AG09309 (cell line): ENCODE results near the gene HIPK3.
"Not testable (repeated sequence)": the region's sequence is repeated elsewhere in the genome, so short reads cannot be mapped to it uniquely, and the experiment has no call there.

Source experiments
- DNase-seq: peaks from one replicate; pipeline ENCODE4 v3.0.0-alpha.2; 2010; ENCODE audit warnings: low read depth
- H3K4me3 ChIP-seq: 2 replicates; pipeline ENCODE4 v1.5.1; 2011; ENCODE audit warnings: mild to moderate bottlenecking, low read depth, low read length, moderate library complexity; ENCODE audit not compliant: control insufficient read depth
- TF ChIP-seq, protein P1 (sequence below): IDR thresholded peaks from 2 replicates; pipeline ENCODE4 v1.5.1; 2011; ENCODE audit warnings: mild to moderate bottlenecking, low read depth, low read length, inconsistent platforms; ENCODE audit not compliant: insufficient read depth, control insufficient read depth; ENCODE audit errors: missing control alignments

HIPK3 gene

DNA sequence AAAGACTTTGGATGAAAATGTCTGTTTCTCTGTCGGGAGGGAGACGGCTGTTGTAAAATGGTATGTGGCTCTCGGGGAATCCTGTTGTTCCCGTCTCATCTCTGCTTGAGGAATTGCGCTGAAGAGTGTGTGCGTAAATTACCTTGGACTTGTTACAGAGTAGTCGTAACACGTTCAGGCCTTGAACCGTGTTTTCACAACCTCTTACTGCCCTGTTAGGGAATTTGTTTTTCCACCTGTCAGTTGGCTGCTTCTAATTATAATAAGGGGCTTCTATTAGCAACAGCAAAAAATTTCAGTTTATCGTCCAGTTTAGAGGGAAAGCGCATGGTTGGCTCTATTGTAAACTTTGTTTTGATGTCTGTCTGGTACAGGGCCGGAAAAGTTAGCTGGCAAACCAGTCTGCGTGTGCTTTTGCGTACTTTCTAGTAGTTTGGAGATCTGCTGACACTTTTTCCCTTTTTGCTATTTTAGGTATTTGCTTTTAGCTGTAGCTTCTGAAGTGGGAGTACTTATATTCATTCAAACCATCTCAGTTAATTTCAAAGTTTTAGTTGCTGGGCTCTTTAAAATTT, 1.5 kb downstream of the HIPK3 start:
- no peak for DNase-seq
- TF ChIP-seq, protein P1, sequence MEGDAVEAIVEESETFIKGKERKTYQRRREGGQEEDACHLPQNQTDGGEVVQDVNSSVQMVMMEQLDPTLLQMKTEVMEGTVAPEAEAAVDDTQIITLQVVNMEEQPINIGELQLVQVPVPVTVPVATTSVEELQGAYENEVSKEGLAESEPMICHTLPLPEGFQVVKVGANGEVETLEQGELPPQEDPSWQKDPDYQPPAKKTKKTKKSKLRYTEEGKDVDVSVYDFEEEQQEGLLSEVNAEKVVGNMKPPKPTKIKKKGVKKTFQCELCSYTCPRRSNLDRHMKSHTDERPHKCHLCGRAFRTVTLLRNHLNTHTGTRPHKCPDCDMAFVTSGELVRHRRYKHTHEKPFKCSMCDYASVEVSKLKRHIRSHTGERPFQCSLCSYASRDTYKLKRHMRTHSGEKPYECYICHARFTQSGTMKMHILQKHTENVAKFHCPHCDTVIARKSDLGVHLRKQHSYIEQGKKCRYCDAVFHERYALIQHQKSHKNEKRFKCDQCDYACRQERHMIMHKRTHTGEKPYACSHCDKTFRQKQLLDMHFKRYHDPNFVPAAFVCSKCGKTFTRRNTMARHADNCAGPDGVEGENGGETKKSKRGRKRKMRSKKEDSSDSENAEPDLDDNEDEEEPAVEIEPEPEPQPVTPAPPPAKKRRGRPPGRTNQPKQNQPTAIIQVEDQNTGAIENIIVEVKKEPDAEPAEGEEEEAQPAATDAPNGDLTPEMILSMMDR = no peak

DNA sequence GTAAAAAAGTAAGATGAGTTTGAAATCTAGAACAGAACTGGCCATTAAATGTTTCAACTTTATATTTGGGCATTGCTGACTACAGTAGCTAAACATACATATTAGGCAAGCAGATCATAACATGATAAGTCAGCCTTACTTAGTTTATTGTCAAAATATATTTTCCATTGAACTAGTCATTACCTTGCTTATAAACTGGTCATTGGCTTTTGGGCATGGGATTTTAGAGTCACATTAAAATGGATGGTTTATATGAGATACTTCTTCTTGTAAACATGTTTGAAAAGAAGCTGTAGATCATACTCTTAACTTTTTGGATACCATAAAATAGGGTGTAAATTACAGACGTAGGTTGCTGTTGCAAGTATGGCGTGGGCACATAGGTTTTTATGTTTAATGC, 2.7 kb downstream of the HIPK3 start:
- TF ChIP-seq, protein P1 = no peak
- peak overlapping the region; percentile 69 for H3K4me3 ChIP-seq
- no peak for DNase-seq

More for the DNA sequence above, 1.5 kb downstream of the HIPK3 start:
- H3K4me3 ChIP-seq = peak overlapping the region; percentile 69

DNA sequence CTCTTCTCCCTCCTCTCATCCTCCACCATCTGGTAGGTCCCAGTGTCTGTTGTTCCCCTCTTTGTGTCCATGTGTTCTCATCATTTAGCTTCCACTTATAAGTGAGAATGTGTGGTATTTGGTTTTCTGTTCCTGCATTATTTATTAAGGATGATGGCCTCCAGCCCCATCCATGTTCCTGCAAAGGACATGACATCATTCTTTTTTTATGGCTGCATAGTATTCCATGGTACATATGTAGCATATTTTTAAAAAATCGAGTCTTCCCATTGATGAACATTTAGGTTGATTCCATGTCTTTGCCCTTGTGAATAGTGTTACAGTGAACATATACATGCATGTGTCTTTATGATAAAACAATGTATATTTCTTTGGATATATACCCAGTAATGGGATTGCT, 4.2 kb downstream of the HIPK3 start:
- H3K4me3 ChIP-seq, DNase-seq: not testable (repeated sequence)

DNA sequence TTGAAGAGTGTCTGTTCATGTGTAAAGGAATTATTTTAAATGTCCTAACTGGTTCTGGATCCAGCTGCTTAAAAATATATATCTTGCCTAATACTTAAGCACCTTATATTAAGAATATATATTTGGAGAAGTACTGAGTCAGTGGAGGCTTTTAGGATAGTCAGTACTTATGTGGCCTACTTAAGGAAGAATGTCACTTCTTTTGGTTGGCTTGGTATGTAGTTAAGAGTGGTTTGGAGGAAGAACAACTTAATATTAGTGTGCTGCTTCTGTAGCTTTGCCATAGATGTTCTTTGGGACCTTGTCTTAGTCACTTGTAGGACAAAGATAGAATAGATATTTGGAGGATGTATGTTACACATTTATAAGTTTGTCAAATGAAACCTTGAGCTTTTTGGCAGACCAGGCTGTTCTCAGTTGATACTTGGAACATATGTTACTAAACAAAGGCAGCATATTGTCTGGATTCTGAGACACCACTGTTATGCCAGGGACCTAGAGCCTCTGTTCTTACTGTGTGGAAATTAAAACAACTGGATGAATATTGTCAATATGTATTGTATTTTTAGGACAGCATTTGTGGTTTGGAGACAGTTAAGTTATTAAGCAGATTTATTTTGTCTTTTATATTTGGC, 4.9 kb downstream of the HIPK3 start:
- no peak for DNase-seq
- no peak overlapping the region for H3K4me3 ChIP-seq
- TF ChIP-seq, protein P1 = no peak

DNA sequence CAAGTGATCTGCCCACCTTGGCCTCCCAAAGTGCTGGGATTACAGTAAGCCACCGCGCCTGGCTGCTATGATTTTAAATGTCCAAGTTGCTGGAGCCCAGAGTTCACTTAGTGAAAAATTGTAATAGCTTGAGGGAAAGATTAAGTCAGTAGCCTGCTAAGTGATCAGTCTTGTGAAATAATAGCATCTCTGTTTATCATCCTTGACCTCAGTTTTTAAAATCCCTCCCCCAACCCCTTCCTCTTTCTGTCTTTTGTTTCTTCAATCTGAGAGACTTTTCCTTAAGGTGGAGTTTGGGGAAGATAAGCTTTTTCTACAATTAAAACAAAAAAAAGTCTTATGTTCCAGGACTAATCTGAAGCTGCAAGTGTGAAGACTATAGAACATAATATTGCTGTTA, 6.4 kb downstream of the HIPK3 start:
- no peak overlapping the region for H3K4me3 ChIP-seq
- TF ChIP-seq, protein P1 = no peak
- no peak for DNase-seq

DNA sequence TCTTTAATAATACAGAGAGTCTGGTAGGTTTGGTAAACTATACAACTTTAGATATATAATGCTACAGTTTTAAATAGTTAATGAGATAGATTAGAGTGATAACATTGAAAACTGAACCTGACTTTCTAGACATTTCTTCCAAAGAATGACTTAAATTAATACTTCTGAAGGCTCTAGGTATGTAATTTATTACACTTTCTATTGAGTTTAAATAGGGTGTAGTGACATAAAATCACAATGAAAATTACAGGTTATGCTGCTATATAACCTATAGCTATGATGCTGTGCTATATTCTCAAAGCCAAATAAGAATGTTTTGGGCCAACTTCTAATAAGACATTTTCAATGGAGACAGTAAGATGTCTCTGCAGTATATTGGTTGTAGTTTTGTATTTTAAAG, 7.7 kb downstream of the HIPK3 start:
- TF ChIP-seq, protein P1 = no peak
- DNase-seq = no peak
- no peak overlapping the region for H3K4me3 ChIP-seq

DNA sequence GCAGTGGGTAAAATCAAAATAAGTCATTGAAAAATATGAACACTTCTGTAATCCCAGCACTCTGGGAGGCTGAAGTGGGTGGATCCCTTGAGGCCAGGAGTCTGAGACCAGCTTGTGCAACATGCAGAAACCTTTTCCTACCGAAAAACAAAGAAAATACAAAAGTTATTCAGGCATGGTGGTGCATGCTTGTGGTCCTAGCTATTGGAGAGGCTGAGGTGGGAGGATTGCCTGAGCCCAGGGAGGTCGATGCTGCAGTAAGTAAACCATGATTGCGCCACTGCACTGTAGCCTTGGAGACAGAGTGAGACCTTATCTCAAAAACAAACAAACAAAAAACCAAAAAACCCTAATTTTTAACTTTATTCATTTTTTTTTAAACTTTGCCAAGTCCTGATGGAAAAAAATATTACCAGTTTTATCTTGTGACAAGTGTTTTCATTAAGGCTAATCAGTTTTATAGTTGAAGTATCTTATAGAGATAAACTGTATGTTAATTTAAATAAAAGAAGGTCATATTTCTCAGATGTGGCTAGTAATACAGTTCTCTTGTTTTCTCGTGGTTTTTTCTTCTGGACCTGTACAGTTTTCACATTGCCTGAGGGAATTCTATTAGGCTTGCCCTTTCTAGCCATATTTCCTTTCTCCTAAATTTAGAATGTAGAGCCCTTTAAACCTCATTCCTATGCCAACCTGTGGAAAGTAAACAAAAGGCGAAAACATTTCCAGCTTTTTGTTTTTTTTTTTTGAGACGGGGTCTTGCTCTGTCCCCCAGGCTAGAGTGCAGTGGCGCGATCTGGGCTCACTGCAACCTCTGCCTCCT, 9.4 kb downstream of the HIPK3 start:
- no peak overlapping the region for H3K4me3 ChIP-seq
- TF ChIP-seq, protein P1 = no peak
- peak; percentile 42 for DNase-seq
